ENCODE data around the gene USP47.

GRCh38 chr11:11993839-11994238 lies 152.1 kb downstream of the USP47 start:
- TF ChIP-seq, protein P1, sequence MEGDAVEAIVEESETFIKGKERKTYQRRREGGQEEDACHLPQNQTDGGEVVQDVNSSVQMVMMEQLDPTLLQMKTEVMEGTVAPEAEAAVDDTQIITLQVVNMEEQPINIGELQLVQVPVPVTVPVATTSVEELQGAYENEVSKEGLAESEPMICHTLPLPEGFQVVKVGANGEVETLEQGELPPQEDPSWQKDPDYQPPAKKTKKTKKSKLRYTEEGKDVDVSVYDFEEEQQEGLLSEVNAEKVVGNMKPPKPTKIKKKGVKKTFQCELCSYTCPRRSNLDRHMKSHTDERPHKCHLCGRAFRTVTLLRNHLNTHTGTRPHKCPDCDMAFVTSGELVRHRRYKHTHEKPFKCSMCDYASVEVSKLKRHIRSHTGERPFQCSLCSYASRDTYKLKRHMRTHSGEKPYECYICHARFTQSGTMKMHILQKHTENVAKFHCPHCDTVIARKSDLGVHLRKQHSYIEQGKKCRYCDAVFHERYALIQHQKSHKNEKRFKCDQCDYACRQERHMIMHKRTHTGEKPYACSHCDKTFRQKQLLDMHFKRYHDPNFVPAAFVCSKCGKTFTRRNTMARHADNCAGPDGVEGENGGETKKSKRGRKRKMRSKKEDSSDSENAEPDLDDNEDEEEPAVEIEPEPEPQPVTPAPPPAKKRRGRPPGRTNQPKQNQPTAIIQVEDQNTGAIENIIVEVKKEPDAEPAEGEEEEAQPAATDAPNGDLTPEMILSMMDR (IDR thresholded peaks at IDR 0.05), result no peak
- TF ChIP-seq POLR2AphosphoS5 (IDR thresholded peaks at IDR 0.05; ENCODE audit: low read depth, low read length) (no peak), SIN3A (IDR thresholded peaks at IDR 0.05; ENCODE audit: borderline replicate concordance, insufficient read depth, low read depth, low read length) (no peak), TCF7L2 (IDR thresholded peaks at IDR 0.05; ENCODE audit: low read depth, low read length) (no peak)
- TF ChIP-seq, protein P2, sequence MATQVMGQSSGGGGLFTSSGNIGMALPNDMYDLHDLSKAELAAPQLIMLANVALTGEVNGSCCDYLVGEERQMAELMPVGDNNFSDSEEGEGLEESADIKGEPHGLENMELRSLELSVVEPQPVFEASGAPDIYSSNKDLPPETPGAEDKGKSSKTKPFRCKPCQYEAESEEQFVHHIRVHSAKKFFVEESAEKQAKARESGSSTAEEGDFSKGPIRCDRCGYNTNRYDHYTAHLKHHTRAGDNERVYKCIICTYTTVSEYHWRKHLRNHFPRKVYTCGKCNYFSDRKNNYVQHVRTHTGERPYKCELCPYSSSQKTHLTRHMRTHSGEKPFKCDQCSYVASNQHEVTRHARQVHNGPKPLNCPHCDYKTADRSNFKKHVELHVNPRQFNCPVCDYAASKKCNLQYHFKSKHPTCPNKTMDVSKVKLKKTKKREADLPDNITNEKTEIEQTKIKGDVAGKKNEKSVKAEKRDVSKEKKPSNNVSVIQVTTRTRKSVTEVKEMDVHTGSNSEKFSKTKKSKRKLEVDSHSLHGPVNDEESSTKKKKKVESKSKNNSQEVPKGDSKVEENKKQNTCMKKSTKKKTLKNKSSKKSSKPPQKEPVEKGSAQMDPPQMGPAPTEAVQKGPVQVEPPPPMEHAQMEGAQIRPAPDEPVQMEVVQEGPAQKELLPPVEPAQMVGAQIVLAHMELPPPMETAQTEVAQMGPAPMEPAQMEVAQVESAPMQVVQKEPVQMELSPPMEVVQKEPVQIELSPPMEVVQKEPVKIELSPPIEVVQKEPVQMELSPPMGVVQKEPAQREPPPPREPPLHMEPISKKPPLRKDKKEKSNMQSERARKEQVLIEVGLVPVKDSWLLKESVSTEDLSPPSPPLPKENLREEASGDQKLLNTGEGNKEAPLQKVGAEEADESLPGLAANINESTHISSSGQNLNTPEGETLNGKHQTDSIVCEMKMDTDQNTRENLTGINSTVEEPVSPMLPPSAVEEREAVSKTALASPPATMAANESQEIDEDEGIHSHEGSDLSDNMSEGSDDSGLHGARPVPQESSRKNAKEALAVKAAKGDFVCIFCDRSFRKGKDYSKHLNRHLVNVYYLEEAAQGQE (IDR thresholded peaks at IDR 0.05; ENCODE audit: insufficient read depth in 1 of 2, low read depth in 2 of 2, low read length in 1 of 2), result no peak

Measured in Panc1 (cell line).